ENCODE data around the gene PPA1. TPM values are rescaled to one million over a fixed set of nuclear protein-coding genes. Genes with fewer than 3 reads are reported as not detected.
"Not testable (repeated sequence)": the region's sequence is repeated elsewhere in the genome, so short reads cannot be mapped to it uniquely, and the experiment has no call there.

The PPA1 gene
- total RNA-seq, 3 donors from 2014 or later, result 362 to 495 (median 375) TPM

- no peaks in the 10 kb centered on the region for H3K36me3 Mint-ChIP-seq (ENCODE audit: insufficient read depth)
- H3K4me3 Mint-ChIP-seq, result no peak overlapping the region
- peaks cover 2% of the 10 kb centered on the region for H3K27me3 Mint-ChIP-seq (ENCODE audit: low read depth)
- H3K4me1 Mint-ChIP-seq (ENCODE audit: low read depth), result no peaks in the 10 kb centered on the region
- no peaks in the 10 kb centered on the region for H3K9me3 Mint-ChIP-seq
- DNase-seq (no peak), ATAC-seq (no peak)
Measured at GRCh38 chr10:70183304-70183703, 49.9 kb downstream of the PPA1 start.

- not testable (repeated sequence) for ATAC-seq; H3K27me3 Mint-ChIP-seq (ENCODE audit: low read depth); H3K9me3 Mint-ChIP-seq; H3K4me3 Mint-ChIP-seq; DNase-seq; H3K36me3 Mint-ChIP-seq (ENCODE audit: insufficient read depth); H3K4me1 Mint-ChIP-seq (ENCODE audit: low read depth)
Measured at GRCh38 chr10:70179209-70179608, 54.0 kb downstream of the PPA1 start.

- no peak for ATAC-seq
- Mint-ChIP-seq H3K4me1 (ENCODE audit: low read depth) (peaks cover 13% of the 10 kb centered on the region), H3K36me3 (ENCODE audit: insufficient read depth) (no peaks in the 10 kb centered on the region), H3K4me3 (no peak overlapping the region), H3K27me3 (ENCODE audit: low read depth) (peaks cover 2% of the 10 kb centered on the region), H3K9me3 (no peaks in the 10 kb centered on the region)
- DNase-seq, result no peak
Measured at GRCh38 chr10:70178139-70178725, 55.0 kb downstream of the PPA1 start.

- DNase-seq, result no peak
- Mint-ChIP-seq H3K9me3 (no peaks in the 10 kb centered on the region), H3K4me3 (no peak overlapping the region), H3K36me3 (ENCODE audit: insufficient read depth) (no peaks in the 10 kb centered on the region), H3K4me1 (ENCODE audit: low read depth) (peaks cover 17% of the 10 kb centered on the region), H3K27me3 (ENCODE audit: low read depth) (peaks cover 2% of the 10 kb centered on the region)
- ATAC-seq, result no peak
Measured at GRCh38 chr10:70176441-70176840, 56.8 kb downstream of the PPA1 start.

- DNase-seq, result no peak
- ATAC-seq, result no peak
- no peaks in the 10 kb centered on the region for H3K9me3 Mint-ChIP-seq
- no peaks in the 10 kb centered on the region for H3K36me3 Mint-ChIP-seq (ENCODE audit: insufficient read depth)
- H3K4me3 Mint-ChIP-seq, result no peak overlapping the region
- no peaks in the 10 kb centered on the region for H3K27me3 Mint-ChIP-seq (ENCODE audit: low read depth)
- H3K4me1 Mint-ChIP-seq (ENCODE audit: low read depth), result peaks cover 20% of the 10 kb centered on the region
Measured at GRCh38 chr10:70175516-70175915, 57.7 kb downstream of the PPA1 start.

- Mint-ChIP-seq H3K27me3 (ENCODE audit: low read depth) (no peaks in the 10 kb centered on the region), H3K4me3 (no peak overlapping the region)
- ATAC-seq, result no peak
Measured at GRCh38 chr10:70174058-70174741, 59.0 kb downstream of the PPA1 start.

GRCh38 chr10:70169649-70170364 lies 63.4 kb downstream of the PPA1 start:
- no peaks in the 10 kb centered on the region for H3K9me3 Mint-ChIP-seq
- DNase-seq (no peak), ATAC-seq (peak; percentile 27 to 32)
- H3K27me3 Mint-ChIP-seq (ENCODE audit: low read depth), result no peaks in the 10 kb centered on the region
- H3K36me3 Mint-ChIP-seq (ENCODE audit: insufficient read depth), result peaks cover 14% of the 10 kb centered on the region
- peak overlapping the region; percentile 92 for H3K4me3 Mint-ChIP-seq
- peaks cover 54% of the 10 kb centered on the region for H3K4me1 Mint-ChIP-seq (ENCODE audit: low read depth)

More at GRCh38 chr10:70174058-70174741, 59.0 kb downstream of the PPA1 start:
- Mint-ChIP-seq H3K9me3 (no peaks in the 10 kb centered on the region), H3K4me1 (ENCODE audit: low read depth) (peaks cover 21% of the 10 kb centered on the region), H3K36me3 (ENCODE audit: insufficient read depth) (no peaks in the 10 kb centered on the region)
- DNase-seq, result no peak

DNA sequence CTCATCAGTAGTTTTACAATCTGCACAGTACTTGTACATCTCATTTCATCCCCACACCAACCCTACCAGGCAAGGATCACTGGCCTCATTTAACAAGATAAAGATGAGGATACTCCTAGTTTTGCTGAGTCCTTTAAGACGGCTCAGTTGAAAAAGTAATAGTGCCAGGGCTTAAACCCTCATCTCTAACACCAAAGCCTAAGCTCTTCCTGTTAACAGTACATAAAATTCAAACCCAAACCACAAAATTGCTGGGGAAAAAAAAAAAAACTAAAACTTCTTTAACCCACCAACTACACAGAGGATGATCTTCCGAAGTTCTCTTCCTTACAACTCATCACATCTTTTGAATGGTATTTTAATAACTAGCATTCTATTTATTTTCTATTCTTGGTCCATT lies 64.2 kb downstream of the PPA1 start:
- peak overlapping the region; percentile 92 for H3K4me3 Mint-ChIP-seq
- peaks cover 17% of the 10 kb centered on the region for H3K36me3 Mint-ChIP-seq (ENCODE audit: insufficient read depth)
- ATAC-seq, result no peak
- no peaks in the 10 kb centered on the region for H3K27me3 Mint-ChIP-seq (ENCODE audit: low read depth)
- no peaks in the 10 kb centered on the region for H3K9me3 Mint-ChIP-seq
- DNase-seq, result no peak
- H3K4me1 Mint-ChIP-seq (ENCODE audit: low read depth), result peaks cover 54% of the 10 kb centered on the region

GRCh38 chr10:70167246-70167645 lies 66.0 kb downstream of the PPA1 start:
- H3K9me3 Mint-ChIP-seq, result no peaks in the 10 kb centered on the region
- no peaks in the 10 kb centered on the region for H3K27me3 Mint-ChIP-seq (ENCODE audit: low read depth)
- peaks cover 64% of the 10 kb centered on the region for H3K4me1 Mint-ChIP-seq (ENCODE audit: low read depth)
- ATAC-seq, result no peak
- DNase-seq, result no peak
- H3K36me3 Mint-ChIP-seq (ENCODE audit: insufficient read depth), result peaks cover 23% of the 10 kb centered on the region
- peak overlapping the region; percentile 54 for H3K4me3 Mint-ChIP-seq

DNA sequence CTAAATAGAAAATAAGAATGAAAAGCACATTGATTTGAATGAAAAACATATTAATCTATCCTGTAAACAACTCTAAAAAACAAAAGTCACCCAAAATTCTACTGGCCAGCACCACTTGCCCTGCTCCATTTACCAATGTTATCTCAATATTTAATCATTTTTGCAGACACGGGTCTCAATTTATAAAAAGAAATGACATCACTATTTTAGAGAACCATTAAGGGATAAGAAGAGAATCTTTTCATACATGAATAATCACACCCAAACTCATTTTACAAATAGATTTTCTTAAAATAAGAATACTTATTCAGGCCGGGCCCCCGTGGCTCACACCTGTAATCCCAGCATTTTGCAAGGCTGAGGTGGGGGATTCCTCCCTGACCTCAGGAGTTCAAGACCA lies 66.8 kb downstream of the PPA1 start:
- peaks cover 28% of the 10 kb centered on the region for H3K36me3 Mint-ChIP-seq (ENCODE audit: insufficient read depth)

GRCh38 chr10:70164163-70164562 lies 69.1 kb downstream of the PPA1 start:
- ATAC-seq (no peak), DNase-seq (no peak)
- H3K9me3 Mint-ChIP-seq, result no peaks in the 10 kb centered on the region
- H3K4me1 Mint-ChIP-seq (ENCODE audit: low read depth), result peaks cover 80% of the 10 kb centered on the region
- no peaks in the 10 kb centered on the region for H3K27me3 Mint-ChIP-seq (ENCODE audit: low read depth)
- peak overlapping the region; percentile 61 for H3K4me3 Mint-ChIP-seq
- H3K36me3 Mint-ChIP-seq (ENCODE audit: insufficient read depth), result peaks cover 38% of the 10 kb centered on the region

More for the DNA sequence above, 66.8 kb downstream of the PPA1 start:
- Mint-ChIP-seq H3K4me1 (ENCODE audit: low read depth) (peaks cover 72% of the 10 kb centered on the region), H3K9me3 (no peaks in the 10 kb centered on the region), H3K27me3 (ENCODE audit: low read depth) (no peaks in the 10 kb centered on the region), H3K4me3 (no peak overlapping the region)
- no peak for ATAC-seq
- no peak for DNase-seq

DNA sequence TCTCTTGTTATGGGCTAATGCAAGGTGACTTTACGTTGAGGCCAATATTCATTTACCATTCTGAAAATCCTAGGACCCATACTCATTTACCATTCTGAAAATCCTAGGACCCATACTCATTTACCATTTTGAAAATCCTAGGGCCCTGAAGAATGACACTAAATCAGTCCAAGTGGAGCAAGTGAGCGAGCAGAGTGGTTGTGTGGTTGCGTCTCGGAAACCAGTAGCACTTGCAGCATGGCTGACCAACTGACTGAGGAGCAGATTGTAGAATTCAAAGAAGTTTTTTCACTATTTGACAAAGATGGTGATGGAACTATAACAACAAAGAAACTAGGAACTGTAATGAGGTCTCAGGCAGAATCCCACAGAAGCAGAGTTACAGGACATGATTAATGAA lies 69.8 kb downstream of the PPA1 start:
- peaks cover 72% of the 10 kb centered on the region for H3K4me1 Mint-ChIP-seq (ENCODE audit: low read depth)
- peak overlapping the region; percentile 61 for H3K4me3 Mint-ChIP-seq
- no peaks in the 10 kb centered on the region for H3K9me3 Mint-ChIP-seq
- no peaks in the 10 kb centered on the region for H3K27me3 Mint-ChIP-seq (ENCODE audit: low read depth)
- DNase-seq, result no peak
- no peak for ATAC-seq
- peaks cover 38% of the 10 kb centered on the region for H3K36me3 Mint-ChIP-seq (ENCODE audit: insufficient read depth)

GRCh38 chr10:70162892-70163201 lies 70.4 kb downstream of the PPA1 start:
- H3K4me1 Mint-ChIP-seq (ENCODE audit: low read depth), result peaks cover 66% of the 10 kb centered on the region
- H3K36me3 Mint-ChIP-seq (ENCODE audit: insufficient read depth), result peaks cover 37% of the 10 kb centered on the region
- DNase-seq, result peak; percentile 24
- peak; percentile 92 to 93 for ATAC-seq
- no peaks in the 10 kb centered on the region for H3K27me3 Mint-ChIP-seq (ENCODE audit: low read depth)
- no peaks in the 10 kb centered on the region for H3K9me3 Mint-ChIP-seq
- peak overlapping the region; percentile 61 for H3K4me3 Mint-ChIP-seq

- DNase-seq (no peak), ATAC-seq (peak; percentile 75 to 81)
- Mint-ChIP-seq H3K9me3 (no peaks in the 10 kb centered on the region), H3K4me3 (peak overlapping the region; percentile 61), H3K4me1 (ENCODE audit: low read depth) (peaks cover 63% of the 10 kb centered on the region), H3K36me3 (ENCODE audit: insufficient read depth) (peaks cover 41% of the 10 kb centered on the region), H3K27me3 (ENCODE audit: low read depth) (no peaks in the 10 kb centered on the region)
Measured at GRCh38 chr10:70162151-70162891, 70.9 kb downstream of the PPA1 start.

Data from activated T-cell treated with anti-CD3 and anti-CD28 coated beads, Interleukin-2, amount 50 U/mL, for 4 hours (primary cell).